ENCODE results near the gene AJM1.
"Not testable (repeated sequence)": the region's sequence is repeated elsewhere in the genome, so short reads cannot be mapped to it uniquely, and the experiment has no call there.

The AJM1 gene

DNA sequence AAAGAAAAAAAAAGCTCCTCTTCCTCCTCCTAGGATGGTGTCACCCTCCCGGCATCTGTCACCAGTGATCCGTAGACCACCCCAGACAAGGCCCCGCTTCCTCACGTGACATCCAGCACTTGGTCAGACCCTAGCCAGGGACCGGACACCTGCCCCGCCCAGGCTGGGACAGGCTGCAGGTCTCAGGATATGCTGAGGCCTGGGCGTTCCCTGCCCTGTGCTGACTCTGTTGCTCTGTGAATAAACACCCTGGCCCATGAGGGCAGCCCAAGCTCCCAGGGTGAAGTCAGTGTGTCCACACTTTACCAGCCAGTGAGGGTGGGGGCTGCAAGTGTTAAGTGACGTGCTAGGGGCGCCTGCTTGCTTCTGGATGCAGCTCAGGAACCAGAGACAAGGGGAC, 18.3 kb downstream of the AJM1 start:
- Mint-ChIP-seq H3K4me1 (ENCODE audit: low read depth) (peaks cover 18% of the 10 kb centered on the region), H3K36me3 (ENCODE audit: low read depth) (peaks cover 45% of the 10 kb centered on the region), H3K27ac (peak overlapping the region; percentile 59), H3K27me3 (no peaks in the 10 kb centered on the region), H3K9me3 (no peaks in the 10 kb centered on the region), H3K4me3 (no peak overlapping the region)
- no peak for DNase-seq

DNA sequence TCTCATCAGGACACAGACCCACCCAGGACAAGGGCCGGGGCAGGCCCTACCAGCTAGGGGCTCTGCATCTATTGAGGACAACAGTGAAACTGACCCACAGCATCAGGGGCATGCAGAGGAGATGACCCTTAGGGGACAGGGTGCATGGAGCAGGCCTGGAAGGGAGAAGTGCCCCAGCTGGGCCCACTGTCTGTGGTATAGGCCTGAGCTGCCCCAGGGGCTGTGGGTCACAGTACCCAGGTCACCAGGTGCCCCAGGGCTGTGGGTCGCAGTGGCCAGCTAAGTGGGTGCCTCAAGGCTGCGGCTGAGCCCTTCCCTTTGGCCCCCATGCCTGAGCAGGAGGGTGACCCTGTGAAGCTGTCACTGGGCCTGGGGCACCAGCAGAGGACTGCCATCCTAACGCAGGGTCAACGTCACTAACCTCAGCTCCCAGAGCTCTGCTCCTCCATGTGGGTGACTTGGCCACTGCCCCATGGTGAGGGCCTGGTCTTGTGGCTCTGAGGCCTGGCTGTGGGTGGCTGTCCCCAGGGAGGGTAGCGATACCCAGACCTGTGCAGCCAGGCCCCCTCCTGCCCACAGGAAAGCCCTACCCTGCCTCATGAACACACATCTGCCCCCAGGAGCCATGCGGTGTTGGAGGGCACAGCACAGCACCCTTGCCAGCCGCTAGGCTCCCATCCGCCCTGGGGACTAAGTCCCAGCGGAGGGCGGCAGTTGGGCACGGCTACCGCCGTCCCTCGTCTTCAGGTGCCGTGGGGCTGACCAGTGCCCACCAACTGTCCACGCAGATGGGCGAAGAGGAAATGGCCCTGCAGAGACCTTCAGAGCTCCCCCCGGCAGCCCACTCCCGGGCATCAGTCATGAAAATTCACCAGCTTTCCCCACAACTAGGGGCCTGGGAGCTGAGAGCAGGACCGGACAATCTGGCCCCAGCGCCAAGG, 18.9 kb downstream of the AJM1 start:
- Mint-ChIP-seq H3K4me3 (no peak overlapping the region), H3K36me3 (ENCODE audit: low read depth) (peaks cover 47% of the 10 kb centered on the region), H3K9me3 (no peaks in the 10 kb centered on the region), H3K4me1 (ENCODE audit: low read depth) (peaks cover 18% of the 10 kb centered on the region), H3K27me3 (no peaks in the 10 kb centered on the region), H3K27ac (no peak overlapping the region)
- DNase-seq, result no peak

DNA sequence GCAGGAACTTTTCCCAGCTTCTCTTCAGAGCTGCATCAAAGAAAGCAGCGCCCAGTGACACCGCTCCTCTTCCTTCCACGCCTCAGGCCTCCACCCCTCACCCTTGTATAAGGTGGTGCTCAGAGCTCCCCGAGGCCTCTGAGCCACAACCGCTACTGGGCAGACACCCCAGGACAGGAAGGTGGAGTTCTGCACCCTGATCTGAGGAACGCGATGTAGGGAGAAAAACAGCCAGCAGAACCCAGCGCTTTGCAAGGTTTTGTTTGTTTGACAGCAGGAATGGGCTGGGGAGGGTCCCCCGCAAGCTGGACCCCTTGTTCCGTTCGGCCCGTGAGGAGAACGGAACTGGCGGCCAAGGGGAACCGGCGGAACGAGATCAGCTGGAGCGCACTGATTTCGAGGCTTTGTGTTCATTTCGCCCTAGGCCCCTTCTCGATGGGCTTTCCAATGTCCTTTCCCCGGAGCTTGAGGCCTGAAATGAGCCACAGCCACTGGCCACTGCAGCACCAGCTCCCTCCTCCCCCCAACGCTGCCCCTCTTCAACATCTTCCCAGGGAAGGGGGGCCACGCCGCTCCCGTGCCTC, 19.7 kb downstream of the AJM1 start:
- Mint-ChIP-seq H3K27ac (no peak overlapping the region), H3K27me3 (no peaks in the 10 kb centered on the region), H3K4me1 (ENCODE audit: low read depth) (peaks cover 18% of the 10 kb centered on the region), H3K36me3 (ENCODE audit: low read depth) (peaks cover 47% of the 10 kb centered on the region), H3K4me3 (no peak overlapping the region), H3K9me3 (no peaks in the 10 kb centered on the region)
- no peak for DNase-seq

DNA sequence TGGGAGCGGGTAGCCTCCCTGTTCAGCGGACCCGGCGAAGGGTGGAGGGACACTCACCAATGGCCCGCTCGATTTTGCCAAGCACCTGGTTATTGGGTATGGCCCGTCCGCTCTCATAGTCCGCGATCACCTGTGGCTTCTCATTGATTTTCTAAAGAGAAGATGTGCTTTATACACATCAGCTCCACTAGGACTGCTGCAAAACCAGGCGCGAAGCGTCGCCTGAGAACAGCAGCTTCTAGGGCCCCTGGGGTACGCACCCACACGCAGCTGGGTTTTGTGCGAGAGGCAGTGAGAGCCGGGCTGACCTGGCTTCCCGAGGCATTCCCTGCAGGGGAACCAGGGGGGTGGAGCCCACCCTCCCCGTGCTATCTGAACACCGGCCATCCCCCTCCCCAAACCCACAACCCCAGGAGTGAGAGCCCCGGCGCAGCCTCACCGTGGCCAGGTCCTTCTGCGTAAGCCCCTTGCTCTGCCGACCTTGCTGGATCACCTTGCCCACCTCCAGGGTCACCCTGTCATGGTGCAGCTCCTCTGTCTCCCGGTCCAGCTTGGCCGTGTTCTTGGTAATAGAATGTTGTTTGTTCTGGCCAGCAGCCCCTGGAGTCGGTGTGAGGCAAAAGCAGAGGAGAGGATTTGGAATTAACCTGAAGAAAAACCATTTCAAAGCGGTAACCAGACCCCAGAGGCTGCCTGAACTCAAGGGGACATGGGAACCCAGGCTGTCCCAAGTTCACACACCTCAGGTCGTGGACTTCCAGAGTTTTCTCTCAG, 20.8 kb downstream of the AJM1 start:
- H3K27me3 Mint-ChIP-seq, result no peaks in the 10 kb centered on the region
- no peak overlapping the region for H3K27ac Mint-ChIP-seq
- H3K4me1 Mint-ChIP-seq (ENCODE audit: low read depth), result peaks cover 22% of the 10 kb centered on the region
- H3K36me3 Mint-ChIP-seq (ENCODE audit: low read depth), result peaks cover 49% of the 10 kb centered on the region
- H3K4me3 Mint-ChIP-seq, result no peak overlapping the region
- no peaks in the 10 kb centered on the region for H3K9me3 Mint-ChIP-seq
- no peak for DNase-seq

DNA sequence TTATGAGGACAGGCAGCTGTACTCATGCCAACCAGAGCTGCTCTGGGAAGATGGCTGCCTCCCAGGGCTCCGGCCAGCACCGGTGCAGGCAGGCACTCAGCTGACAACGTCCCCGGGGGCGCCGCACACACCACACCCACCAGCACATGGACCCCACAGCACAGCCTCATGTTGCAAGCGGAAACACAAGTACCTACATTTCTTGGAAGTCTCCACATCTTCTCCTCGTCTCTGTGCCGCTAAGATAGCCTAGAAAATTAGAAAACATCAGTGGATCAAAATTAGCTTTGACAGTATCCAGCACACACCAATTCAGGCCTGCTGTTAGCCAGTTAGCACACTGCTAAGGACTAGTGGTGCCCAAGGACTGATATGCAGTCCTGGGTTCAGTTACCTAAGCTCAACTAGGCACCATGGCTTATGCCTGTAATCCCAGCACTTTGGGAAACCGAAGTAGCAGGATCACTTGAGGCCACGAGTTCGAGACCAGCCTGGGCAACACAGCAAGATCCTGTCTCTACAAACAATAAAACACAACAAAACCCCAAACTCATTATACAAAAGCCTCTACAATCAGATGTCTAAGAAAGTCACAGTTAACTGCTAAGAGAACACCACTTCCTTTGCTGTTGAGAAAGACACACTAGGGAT, 21.5 kb downstream of the AJM1 start:
- Mint-ChIP-seq H3K4me3 (peak overlapping the region; percentile 86), H3K36me3 (ENCODE audit: low read depth) (peaks cover 51% of the 10 kb centered on the region), H3K4me1 (ENCODE audit: low read depth) (peaks cover 23% of the 10 kb centered on the region), H3K9me3 (no peaks in the 10 kb centered on the region), H3K27me3 (no peaks in the 10 kb centered on the region), H3K27ac (peak overlapping the region; percentile 74)
- DNase-seq, result no peak

DNA sequence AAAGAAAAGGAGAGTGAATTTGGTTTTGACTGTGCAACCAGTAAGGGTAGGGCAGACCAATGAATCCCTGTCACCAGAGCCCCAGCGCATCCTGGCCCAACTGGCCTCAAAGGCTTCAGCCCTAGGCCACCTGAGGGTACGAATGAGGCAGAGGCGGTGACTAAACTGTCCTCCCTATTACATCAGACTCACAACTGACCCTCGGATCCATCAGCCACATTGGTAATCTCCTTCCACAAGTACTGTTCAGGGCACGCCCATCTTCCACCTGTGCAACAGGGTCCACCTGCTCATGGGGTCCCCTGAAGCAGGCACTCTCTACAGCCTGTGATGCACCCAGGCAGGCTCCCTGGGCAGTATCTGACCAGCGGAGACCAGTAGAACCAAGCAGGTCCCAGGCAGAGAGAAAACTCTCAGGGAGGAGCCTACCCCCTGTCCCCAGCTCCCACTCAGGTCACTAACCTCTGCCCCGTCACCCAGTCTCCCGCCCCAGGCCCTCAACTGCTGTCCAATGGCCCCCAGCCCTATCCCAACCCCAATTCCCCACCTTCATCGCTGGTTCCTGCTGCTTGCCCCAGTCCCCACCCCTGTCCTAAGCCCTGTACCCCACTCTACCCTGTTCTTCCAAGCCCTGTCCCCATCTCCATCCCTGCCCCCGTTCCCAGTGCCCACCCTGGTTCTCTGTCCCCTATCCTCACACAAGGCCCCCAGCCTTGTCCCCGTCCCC, 22.9 kb downstream of the AJM1 start:
- peak overlapping the region; percentile 86 for H3K4me3 Mint-ChIP-seq
- no peak for DNase-seq
- H3K27ac Mint-ChIP-seq, result peak overlapping the region; percentile 86
- peaks cover 51% of the 10 kb centered on the region for H3K36me3 Mint-ChIP-seq (ENCODE audit: low read depth)
- H3K4me1 Mint-ChIP-seq (ENCODE audit: low read depth), result peaks cover 24% of the 10 kb centered on the region
- no peaks in the 10 kb centered on the region for H3K9me3 Mint-ChIP-seq
- no peaks in the 10 kb centered on the region for H3K27me3 Mint-ChIP-seq

DNA sequence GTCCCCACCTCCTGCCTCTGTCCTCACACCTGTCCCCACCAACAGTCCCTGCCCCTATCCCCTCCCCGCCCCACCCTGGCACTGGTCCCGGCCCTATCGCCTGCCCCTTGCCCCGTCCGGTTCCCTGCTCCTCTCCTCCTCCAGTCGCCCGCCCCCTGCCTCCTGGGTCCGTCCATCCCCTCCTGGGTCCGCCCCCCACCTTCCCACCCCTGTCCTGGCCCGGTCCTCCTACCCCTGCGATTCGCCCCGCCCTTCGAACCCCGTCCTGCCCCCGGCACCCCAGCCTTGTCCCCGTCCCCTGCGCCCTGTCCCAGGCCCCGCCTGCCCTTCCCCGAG, 23.5 kb downstream of the AJM1 start:
- Mint-ChIP-seq H3K4me3 (peak overlapping the region; percentile 86), H3K36me3 (ENCODE audit: low read depth) (peaks cover 47% of the 10 kb centered on the region), H3K4me1 (ENCODE audit: low read depth) (peaks cover 24% of the 10 kb centered on the region), H3K27me3 (no peaks in the 10 kb centered on the region), H3K27ac (peak overlapping the region; percentile 90), H3K9me3 (no peaks in the 10 kb centered on the region)
- DNase-seq, result no peak

DNA sequence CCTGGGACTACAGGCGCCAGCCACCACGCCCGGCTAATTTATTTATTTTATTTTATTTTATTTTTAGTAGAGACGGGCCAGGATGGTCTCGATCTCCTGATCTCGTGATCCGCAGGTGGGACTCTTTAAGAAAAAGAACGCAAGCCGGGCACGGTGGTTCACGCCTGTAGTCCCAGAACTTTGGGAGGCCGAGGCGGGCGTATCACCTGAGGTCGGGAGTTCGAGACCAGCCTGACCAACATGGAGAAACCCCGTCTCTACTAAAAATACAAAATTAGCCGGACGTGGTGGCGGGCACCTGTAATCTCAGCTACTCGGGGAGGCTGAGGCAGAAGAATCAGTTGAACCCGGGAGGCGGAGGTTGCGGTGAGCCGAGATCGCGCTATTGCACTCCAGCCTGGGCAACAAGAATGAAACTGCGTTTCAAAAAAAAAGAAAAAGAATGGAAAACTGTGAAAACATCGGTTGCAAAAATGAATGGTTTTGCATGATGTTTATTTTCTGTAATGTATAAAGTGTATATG, 24.7 kb downstream of the AJM1 start:
- H3K27ac Mint-ChIP-seq, result peak overlapping the region; percentile 76
- H3K4me1 Mint-ChIP-seq (ENCODE audit: low read depth), result peaks cover 24% of the 10 kb centered on the region
- H3K4me3 Mint-ChIP-seq, result peak overlapping the region; percentile 79
- DNase-seq, H3K9me3 Mint-ChIP-seq, H3K27me3 Mint-ChIP-seq: not testable (repeated sequence)
- peaks cover 38% of the 10 kb centered on the region for H3K36me3 Mint-ChIP-seq (ENCODE audit: low read depth)

DNA sequence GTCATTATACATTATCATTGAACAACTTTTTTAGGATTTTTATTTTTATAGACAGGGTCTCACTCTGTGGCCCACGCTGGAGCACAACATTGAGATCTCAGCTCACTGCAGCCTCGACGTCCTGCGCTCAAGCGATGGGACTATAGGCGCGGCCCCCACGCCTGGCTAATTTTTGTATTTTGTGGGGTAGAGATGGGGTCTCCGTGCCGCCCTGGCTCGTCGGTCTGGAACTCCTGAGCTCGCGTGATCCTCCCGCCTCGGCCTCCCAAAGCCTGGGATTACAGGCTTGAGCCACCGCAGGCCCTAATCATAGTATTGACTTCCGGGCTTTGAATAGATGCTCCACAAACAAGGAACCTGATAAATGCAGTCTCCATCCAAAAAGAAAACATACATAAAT, 25.2 kb downstream of the AJM1 start:
- no peak for DNase-seq
- peaks cover 32% of the 10 kb centered on the region for H3K36me3 Mint-ChIP-seq (ENCODE audit: low read depth)
- H3K4me3 Mint-ChIP-seq, result peak overlapping the region; percentile 79
- H3K27ac Mint-ChIP-seq, result peak overlapping the region; percentile 59
- no peaks in the 10 kb centered on the region for H3K9me3 Mint-ChIP-seq
- no peaks in the 10 kb centered on the region for H3K27me3 Mint-ChIP-seq
- peaks cover 24% of the 10 kb centered on the region for H3K4me1 Mint-ChIP-seq (ENCODE audit: low read depth)

DNA sequence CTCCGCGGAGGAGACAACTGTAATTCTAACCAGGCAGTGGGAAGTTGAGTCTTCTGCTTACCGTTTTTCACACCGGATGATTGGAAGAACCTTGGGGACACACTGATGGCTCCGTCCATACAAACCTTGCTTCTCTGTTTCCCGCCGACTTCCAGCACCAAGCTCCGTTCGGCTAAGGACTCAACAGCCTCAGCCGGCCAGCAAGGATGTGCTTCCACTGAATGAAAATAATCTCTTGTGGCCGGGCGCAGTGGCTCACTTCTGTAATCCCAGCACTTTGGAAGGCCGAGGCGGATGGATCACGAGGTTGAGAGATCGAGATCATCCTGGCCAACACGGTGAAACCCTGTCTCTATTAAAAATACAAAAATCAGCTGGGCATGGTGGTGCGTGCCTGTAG, 25.6 kb downstream of the AJM1 start:
- peaks cover 28% of the 10 kb centered on the region for H3K36me3 Mint-ChIP-seq (ENCODE audit: low read depth)
- peak overlapping the region; percentile 79 for H3K4me3 Mint-ChIP-seq
- no peaks in the 10 kb centered on the region for H3K9me3 Mint-ChIP-seq
- DNase-seq, result no peak
- H3K27ac Mint-ChIP-seq, result peak overlapping the region; percentile 59
- no peaks in the 10 kb centered on the region for H3K27me3 Mint-ChIP-seq
- peaks cover 24% of the 10 kb centered on the region for H3K4me1 Mint-ChIP-seq (ENCODE audit: low read depth)

DNA sequence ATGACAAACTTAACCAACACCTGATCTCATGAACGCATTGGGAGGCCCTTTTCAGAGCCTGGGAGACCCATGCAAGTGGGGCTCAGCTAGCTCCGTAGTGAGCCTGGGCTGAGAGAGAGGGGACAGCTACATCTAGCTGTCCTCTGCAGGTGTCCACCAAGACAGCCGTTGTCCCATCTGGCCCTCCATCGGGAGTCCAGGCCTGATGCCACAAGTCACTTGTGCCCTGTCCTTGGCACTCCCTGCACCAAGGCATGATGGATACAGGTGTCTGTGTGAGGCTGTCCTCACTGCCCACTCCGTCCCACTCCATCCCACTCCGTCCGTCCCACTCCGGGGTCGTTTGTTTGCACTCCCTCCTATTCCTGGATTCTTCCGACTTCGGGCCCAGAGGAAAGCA, 26.4 kb downstream of the AJM1 start:
- H3K27me3 Mint-ChIP-seq, result no peaks in the 10 kb centered on the region
- H3K4me1 Mint-ChIP-seq (ENCODE audit: low read depth), result peaks cover 22% of the 10 kb centered on the region
- H3K36me3 Mint-ChIP-seq (ENCODE audit: low read depth), result peaks cover 21% of the 10 kb centered on the region
- peak overlapping the region; percentile 44 for H3K27ac Mint-ChIP-seq
- DNase-seq, result no peak
- peak overlapping the region; percentile 44 for H3K4me3 Mint-ChIP-seq
- no peaks in the 10 kb centered on the region for H3K9me3 Mint-ChIP-seq

DNA sequence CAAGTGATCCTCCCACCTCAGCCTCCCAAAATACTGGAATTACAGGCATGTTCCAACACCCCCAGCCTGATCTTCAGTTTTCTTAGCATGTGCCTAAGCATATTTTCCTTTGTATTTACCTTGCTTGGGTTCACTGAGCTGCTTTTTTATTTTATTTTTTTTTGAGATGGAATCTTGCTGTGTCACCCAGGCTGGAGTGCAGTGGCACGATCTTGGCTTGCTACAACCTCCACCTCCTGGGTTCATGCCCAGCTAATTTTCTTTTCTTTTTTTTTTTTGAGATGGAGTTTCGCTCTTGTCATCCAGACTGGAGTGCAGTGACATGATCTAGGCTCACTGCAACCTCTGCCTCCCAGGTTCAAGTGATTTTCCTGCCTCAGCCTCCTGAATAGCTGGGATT, 27.3 kb downstream of the AJM1 start:
- H3K4me3 Mint-ChIP-seq, DNase-seq, H3K9me3 Mint-ChIP-seq, H3K27ac Mint-ChIP-seq, H3K27me3 Mint-ChIP-seq: not testable (repeated sequence)
- Mint-ChIP-seq H3K4me1 (ENCODE audit: low read depth) (peaks cover 14% of the 10 kb centered on the region), H3K36me3 (ENCODE audit: low read depth) (peaks cover 13% of the 10 kb centered on the region)

DNA sequence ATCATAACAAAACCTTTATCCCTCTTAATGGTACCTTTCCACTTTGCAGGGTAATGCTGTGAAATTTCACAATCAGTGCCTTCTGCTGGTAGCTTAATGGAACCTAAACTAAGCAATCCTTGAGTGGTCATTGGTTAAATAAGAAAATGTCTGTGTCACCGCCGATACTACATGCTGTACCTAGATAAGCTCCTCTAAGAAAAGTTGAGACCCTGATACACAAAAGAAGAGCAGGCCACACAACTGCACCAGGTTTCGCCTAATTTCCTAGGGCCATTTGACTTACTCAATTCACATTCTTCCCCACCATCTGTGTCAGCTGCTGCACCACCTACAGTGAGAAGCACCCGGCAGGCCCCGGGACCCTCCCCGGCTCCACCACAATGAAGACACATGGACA, 32.9 kb downstream of the AJM1 start:
- Mint-ChIP-seq H3K4me3 (no peak overlapping the region), H3K9me3 (no peaks in the 10 kb centered on the region), H3K4me1 (ENCODE audit: low read depth) (peaks cover under 1% of the 10 kb centered on the region)

DNA sequence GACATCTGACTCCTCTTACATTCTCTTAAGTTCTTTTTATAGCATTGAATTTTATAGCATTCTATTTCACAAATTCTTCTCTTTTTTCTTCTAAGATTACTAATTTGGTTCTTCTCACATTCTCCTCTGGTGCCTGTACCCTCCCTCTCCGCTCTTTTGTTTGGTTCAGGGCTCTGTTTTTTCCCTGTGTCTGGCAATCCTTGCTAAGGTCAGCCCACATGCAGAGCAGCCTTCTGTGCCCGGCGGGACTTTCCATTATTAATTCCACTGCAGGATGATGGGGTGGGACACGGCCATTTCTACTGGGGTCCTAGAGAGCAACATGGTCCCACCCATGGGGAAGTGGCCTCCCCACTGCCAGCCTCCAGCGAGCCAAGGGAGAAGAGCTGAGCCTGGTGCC, 34.2 kb downstream of the AJM1 start:
- Mint-ChIP-seq H3K27ac (no peak overlapping the region), H3K27me3 (no peaks in the 10 kb centered on the region), H3K4me1 (ENCODE audit: low read depth) (peaks cover 12% of the 10 kb centered on the region), H3K36me3 (ENCODE audit: low read depth) (no peaks in the 10 kb centered on the region), H3K4me3 (no peak overlapping the region), H3K9me3 (no peaks in the 10 kb centered on the region)
- DNase-seq, result no peak

More for the DNA sequence above, 32.9 kb downstream of the AJM1 start:
- H3K36me3 Mint-ChIP-seq (ENCODE audit: low read depth), result no peaks in the 10 kb centered on the region
- no peak for DNase-seq
- no peaks in the 10 kb centered on the region for H3K27me3 Mint-ChIP-seq
- H3K27ac Mint-ChIP-seq, result no peak overlapping the region
